Measurements from ENCODE around the gene DCXR. TPM values are rescaled to one million over a fixed set of nuclear protein-coding genes. Genes with fewer than 3 reads are reported as not detected.

Gene DCXR
- total and polyA plus RNA-seq, 2 experiments from 2014 or later = 86.9 to 137 TPM

DNA sequence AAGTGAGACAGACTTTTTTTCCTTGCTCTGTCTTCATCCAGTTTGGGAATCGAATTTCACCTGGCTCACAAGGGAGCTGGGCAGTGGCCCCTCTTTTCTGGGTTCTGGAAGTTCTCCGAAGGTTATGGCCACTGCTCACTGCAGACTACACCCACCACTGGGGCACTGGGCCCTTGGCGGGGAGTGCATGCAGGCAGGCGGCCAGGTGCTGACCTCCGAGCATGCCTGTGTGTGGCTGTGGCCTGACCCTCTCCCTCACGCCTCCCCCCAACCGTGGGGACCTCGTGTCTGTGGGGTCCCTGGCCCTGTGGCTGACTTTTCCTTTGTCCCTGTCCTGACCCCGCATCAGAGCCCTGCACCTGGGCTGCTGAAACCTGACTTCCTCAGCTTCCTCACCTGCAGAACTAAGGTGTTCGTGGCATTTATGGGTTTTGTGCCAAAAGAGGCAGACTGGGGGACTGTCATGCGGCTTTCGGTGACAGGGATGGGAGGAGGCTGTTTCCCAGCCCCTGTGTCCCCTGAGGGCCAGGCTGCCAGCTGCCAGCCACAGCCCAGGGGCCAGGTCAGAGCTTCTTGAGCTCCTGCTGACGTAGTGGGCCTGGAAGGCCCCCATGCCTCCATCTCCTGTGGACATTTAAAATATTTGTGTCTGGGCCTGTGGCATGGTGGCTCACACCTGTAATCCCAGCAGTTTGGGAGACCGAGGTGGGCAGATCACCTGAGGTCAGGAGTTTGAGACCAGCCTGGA is 38.6 kb downstream of the DCXR start:
- Histone ChIP-seq H4K20me1 (replicated peaks; ENCODE audit: insufficient read depth) (0 out of 2 replicates have a peak, but pooled peaks cover 4% of the 10 kb centered on the region), H3F3A (replicated peaks; ENCODE audit: low read depth) (0 out of 2 replicates have a peak, but pooled peaks cover 2% of the 10 kb centered on the region), H3K4me3 (no peak overlapping the region), H3K4me2 (no peak overlapping the region), H2AFZ (no peak overlapping the region), H3K36me3 (ENCODE audit: insufficient read depth) (no peaks in the 10 kb centered on the region), H3K27me3 (ENCODE audit: insufficient read depth) (no peaks in the 10 kb centered on the region), H3K79me2 (replicated peaks; ENCODE audit: insufficient read depth) (no peaks in the 10 kb centered on the region), H3K9me2 (ENCODE audit: insufficient read depth) (no peaks in the 10 kb centered on the region), H3K4me1 (ENCODE audit: insufficient read depth) (no peaks in the 10 kb centered on the region), H3K27ac (ENCODE audit: low read depth) (no peak overlapping the region)
- Mint-ChIP-seq H3K36me3 (ENCODE audit: low read depth) (peaks cover 6% of the 10 kb centered on the region; the same call in 1 of the 3 replicates), H3K4me3 (no peak overlapping the region), H3K27ac (no peak overlapping the region), H3K4me1 (peaks cover 5% of the 10 kb centered on the region), H3K9me3 (no peaks in the 10 kb centered on the region), H3K27me3 (ENCODE audit: insufficient read depth, low read depth, poor library complexity) (peaks cover 15% of the 10 kb centered on the region)
- no peak for ATAC-seq
- no peak for TF ChIP-seq CTCF (conservative IDR thresholded peaks at IDR 0.05; ENCODE audit: low read depth in 2 of 2)
- TF ChIP-seq ZNF331 (CRISPR knock-in tag; IDR thresholded peaks at IDR 0.05; ENCODE audit: low read depth) = no peak
- TF ChIP-seq STAT1 (IDR thresholded peaks at IDR 0.05; ENCODE audit: unreplicated experiment) = no peak
- TF ChIP-seq CREB1 (CRISPR knock-in tag; IDR thresholded peaks at IDR 0.05; ENCODE audit: low read depth) = no peak
- TF ChIP-seq POLR2AphosphoS5 (IDR thresholded peaks at IDR 0.05; ENCODE audit: low read depth) = no peak
- TF ChIP-seq EZH2phosphoT487 (IDR thresholded peaks at IDR 0.05; ENCODE audit: unreplicated experiment) = no peak
- no peak for TF ChIP-seq ZNF462 (CRISPR knock-in tag; IDR thresholded peaks at IDR 0.05)
- TF ChIP-seq EZH2 (IDR thresholded peaks at IDR 0.05; ENCODE audit: low read depth, unreplicated experiment) = no peak
- TF ChIP-seq NANOG (IDR thresholded peaks at IDR 0.05; ENCODE audit: borderline replicate concordance) = no peak
- no peak for TF ChIP-seq JUNB (IDR thresholded peaks at IDR 0.05; ENCODE audit: unreplicated experiment)
- TF ChIP-seq, protein P1, sequence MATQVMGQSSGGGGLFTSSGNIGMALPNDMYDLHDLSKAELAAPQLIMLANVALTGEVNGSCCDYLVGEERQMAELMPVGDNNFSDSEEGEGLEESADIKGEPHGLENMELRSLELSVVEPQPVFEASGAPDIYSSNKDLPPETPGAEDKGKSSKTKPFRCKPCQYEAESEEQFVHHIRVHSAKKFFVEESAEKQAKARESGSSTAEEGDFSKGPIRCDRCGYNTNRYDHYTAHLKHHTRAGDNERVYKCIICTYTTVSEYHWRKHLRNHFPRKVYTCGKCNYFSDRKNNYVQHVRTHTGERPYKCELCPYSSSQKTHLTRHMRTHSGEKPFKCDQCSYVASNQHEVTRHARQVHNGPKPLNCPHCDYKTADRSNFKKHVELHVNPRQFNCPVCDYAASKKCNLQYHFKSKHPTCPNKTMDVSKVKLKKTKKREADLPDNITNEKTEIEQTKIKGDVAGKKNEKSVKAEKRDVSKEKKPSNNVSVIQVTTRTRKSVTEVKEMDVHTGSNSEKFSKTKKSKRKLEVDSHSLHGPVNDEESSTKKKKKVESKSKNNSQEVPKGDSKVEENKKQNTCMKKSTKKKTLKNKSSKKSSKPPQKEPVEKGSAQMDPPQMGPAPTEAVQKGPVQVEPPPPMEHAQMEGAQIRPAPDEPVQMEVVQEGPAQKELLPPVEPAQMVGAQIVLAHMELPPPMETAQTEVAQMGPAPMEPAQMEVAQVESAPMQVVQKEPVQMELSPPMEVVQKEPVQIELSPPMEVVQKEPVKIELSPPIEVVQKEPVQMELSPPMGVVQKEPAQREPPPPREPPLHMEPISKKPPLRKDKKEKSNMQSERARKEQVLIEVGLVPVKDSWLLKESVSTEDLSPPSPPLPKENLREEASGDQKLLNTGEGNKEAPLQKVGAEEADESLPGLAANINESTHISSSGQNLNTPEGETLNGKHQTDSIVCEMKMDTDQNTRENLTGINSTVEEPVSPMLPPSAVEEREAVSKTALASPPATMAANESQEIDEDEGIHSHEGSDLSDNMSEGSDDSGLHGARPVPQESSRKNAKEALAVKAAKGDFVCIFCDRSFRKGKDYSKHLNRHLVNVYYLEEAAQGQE (IDR thresholded peaks at IDR 0.05; ENCODE audit: unreplicated experiment) = no peak
- TF ChIP-seq ZNF114 (CRISPR knock-in tag; IDR thresholded peaks at IDR 0.05) = no peak
- TF ChIP-seq, protein P2, sequence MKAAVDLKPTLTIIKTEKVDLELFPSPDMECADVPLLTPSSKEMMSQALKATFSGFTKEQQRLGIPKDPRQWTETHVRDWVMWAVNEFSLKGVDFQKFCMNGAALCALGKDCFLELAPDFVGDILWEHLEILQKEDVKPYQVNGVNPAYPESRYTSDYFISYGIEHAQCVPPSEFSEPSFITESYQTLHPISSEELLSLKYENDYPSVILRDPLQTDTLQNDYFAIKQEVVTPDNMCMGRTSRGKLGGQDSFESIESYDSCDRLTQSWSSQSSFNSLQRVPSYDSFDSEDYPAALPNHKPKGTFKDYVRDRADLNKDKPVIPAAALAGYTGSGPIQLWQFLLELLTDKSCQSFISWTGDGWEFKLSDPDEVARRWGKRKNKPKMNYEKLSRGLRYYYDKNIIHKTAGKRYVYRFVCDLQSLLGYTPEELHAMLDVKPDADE (IDR thresholded peaks at IDR 0.05) = no peak
- DNase-seq (ENCODE audit: low spot score) = no peak

Measured in GM23338 (cell line).